ENCODE measurements around the gene MRPS26. TPM values are rescaled to one million over a fixed set of nuclear protein-coding genes. Genes with fewer than 3 reads are reported as not detected.
"Not testable (repeated sequence)": the region's sequence is repeated elsewhere in the genome, so short reads cannot be mapped to it uniquely, and the experiment has no call there.

MRPS26 gene
- total RNA-seq, 1 experiment from 2014 or later = 182 TPM

GRCh38 chr20:3014179-3014578 lies 31.7 kb upstream of the MRPS26 start:
- POLR2A ChIA-PET (ENCODE audit: unreplicated experiment) = no interaction called here
- BruUV-seq (replicated peaks) = no TSS peak

DNA sequence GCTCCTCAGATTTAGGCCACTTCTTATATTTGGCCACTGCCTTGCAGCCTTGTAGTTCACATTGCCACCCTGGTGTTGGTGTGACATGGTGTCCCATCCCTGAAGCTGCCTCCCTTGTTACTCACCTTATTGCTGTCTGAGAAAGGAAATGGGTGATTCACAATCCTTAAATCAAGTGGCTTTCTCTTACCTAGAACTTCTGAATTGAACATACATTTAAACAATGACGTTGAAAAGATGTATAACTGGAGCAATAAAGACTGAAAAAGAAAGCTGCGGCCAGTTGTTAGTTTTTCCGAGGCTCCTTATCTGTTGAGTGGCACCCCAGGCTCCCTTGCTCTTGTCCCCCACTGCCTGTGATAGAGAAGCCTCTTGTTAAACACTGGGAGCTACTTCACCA lies 31.2 kb upstream of the MRPS26 start:
- intact Hi-C loops (cut with micrococcal nuclease) = no loop called here
- H3K4me1 ChIP-seq (ENCODE audit: insufficient read depth, low read length) = peaks cover 7% of the 10 kb centered on the region; the same call in 1 of the 2 replicates
- no TSS peak for BruUV-seq (replicated peaks)
- peaks cover 16% of the 10 kb centered on the region; the same call in 1 of the 2 replicates for H3K36me3 ChIP-seq (ENCODE audit: low read depth, low read length)
- no peaks in the 10 kb centered on the region for H3K9me3 ChIP-seq (ENCODE audit: low read length)
- no peaks in the 10 kb centered on the region for H4K20me1 ChIP-seq (ENCODE audit: low read length)
- H2AFZ ChIP-seq (ENCODE audit: low read length) = no peak overlapping the region
- ATAC-seq (no peak), DNase-seq (no peak)
- H3K79me2 ChIP-seq (ENCODE audit: low read length) = no peaks in the 10 kb centered on the region
- H3F3A ChIP-seq (ENCODE audit: low read length, unreplicated experiment) = no peaks in the 10 kb centered on the region
- CTCF ChIA-PET = no interaction called here
- no peaks in the 10 kb centered on the region for H3K27me3 ChIP-seq (ENCODE audit: low read length)
- no peak overlapping the region for H3K9ac ChIP-seq (ENCODE audit: low read length)
- no peak overlapping the region for H3K4me2 ChIP-seq (ENCODE audit: low read length)
- H3K9me2 ChIP-seq (replicated peaks; ENCODE audit: low read length) = no peaks in the 10 kb centered on the region
- no peak overlapping the region for H3K27ac ChIP-seq (ENCODE audit: low read length)
- TF ChIP-seq, protein P1, sequence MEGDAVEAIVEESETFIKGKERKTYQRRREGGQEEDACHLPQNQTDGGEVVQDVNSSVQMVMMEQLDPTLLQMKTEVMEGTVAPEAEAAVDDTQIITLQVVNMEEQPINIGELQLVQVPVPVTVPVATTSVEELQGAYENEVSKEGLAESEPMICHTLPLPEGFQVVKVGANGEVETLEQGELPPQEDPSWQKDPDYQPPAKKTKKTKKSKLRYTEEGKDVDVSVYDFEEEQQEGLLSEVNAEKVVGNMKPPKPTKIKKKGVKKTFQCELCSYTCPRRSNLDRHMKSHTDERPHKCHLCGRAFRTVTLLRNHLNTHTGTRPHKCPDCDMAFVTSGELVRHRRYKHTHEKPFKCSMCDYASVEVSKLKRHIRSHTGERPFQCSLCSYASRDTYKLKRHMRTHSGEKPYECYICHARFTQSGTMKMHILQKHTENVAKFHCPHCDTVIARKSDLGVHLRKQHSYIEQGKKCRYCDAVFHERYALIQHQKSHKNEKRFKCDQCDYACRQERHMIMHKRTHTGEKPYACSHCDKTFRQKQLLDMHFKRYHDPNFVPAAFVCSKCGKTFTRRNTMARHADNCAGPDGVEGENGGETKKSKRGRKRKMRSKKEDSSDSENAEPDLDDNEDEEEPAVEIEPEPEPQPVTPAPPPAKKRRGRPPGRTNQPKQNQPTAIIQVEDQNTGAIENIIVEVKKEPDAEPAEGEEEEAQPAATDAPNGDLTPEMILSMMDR (conservative IDR thresholded peaks at IDR 0.05; ENCODE audit: low read depth, low read length) = no peak
- no peak for TF ChIP-seq EZH2 (IDR thresholded peaks at IDR 0.05; ENCODE audit: low read length, unreplicated experiment)
- TF ChIP-seq EZH2phosphoT487 (IDR thresholded peaks at IDR 0.05; ENCODE audit: borderline replicate concordance, low read length) = no peak
- POLR2A ChIA-PET (ENCODE audit: unreplicated experiment) = no interaction called here
- no peak overlapping the region for H3K4me3 ChIP-seq (ENCODE audit: low read length)

More at GRCh38 chr20:3014179-3014578, 31.7 kb upstream of the MRPS26 start:
- intact Hi-C loops (cut with micrococcal nuclease) = no loop called here
- Histone ChIP-seq H4K20me1 (ENCODE audit: low read length) (no peaks in the 10 kb centered on the region), H3K27ac (ENCODE audit: low read length) (no peak overlapping the region), H3K9me3 (ENCODE audit: low read length) (no peaks in the 10 kb centered on the region), H3K27me3 (ENCODE audit: low read length) (no peaks in the 10 kb centered on the region), H3K9ac (ENCODE audit: low read length) (no peak overlapping the region), H3F3A (ENCODE audit: low read length, unreplicated experiment) (no peaks in the 10 kb centered on the region), H3K79me2 (ENCODE audit: low read length) (no peaks in the 10 kb centered on the region), H3K9me2 (replicated peaks; ENCODE audit: low read length) (no peaks in the 10 kb centered on the region), H3K4me2 (ENCODE audit: low read length) (no peak overlapping the region), H3K36me3 (ENCODE audit: low read depth, low read length) (peaks cover 20% of the 10 kb centered on the region; the same call in 1 of the 2 replicates), H3K4me1 (ENCODE audit: insufficient read depth, low read length) (peaks cover 7% of the 10 kb centered on the region; the same call in 1 of the 2 replicates), H2AFZ (ENCODE audit: low read length) (no peak overlapping the region), H3K4me3 (ENCODE audit: low read length) (no peak overlapping the region)
- no peak for DNase-seq
- CTCF ChIA-PET = no interaction called here
- no peak for ATAC-seq
- TF ChIP-seq, protein P1 (conservative IDR thresholded peaks at IDR 0.05; ENCODE audit: low read depth, low read length) = no peak
- TF ChIP-seq EZH2phosphoT487 (IDR thresholded peaks at IDR 0.05; ENCODE audit: borderline replicate concordance, low read length) = no peak
- TF ChIP-seq EZH2 (IDR thresholded peaks at IDR 0.05; ENCODE audit: low read length, unreplicated experiment) = no peak

DNA sequence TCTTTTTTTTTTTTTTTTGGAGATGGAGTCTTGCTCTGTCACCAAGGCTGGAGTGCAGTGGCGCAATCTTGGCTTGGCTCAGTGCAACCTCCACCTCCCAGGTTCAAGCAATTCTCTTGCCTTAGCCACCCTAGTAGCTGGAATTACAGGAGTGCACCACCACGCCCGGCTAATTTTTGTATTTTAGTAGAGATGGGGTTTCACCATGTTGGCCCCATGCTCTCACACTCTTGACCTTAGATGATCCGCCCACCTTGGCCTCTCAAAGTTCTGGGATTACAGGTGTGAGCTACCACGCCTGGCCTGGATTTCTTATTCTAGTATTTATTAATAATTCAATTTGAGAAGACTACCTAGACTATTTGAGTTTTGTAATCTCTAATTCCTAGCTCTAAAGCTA lies 30.6 kb upstream of the MRPS26 start:
- H3K9ac ChIP-seq (ENCODE audit: low read length); H3K9me2 ChIP-seq (replicated peaks; ENCODE audit: low read length); H3F3A ChIP-seq (ENCODE audit: low read length, unreplicated experiment); POLR2A ChIA-PET (ENCODE audit: unreplicated experiment); ATAC-seq; CTCF ChIA-PET; H3K27ac ChIP-seq (ENCODE audit: low read length); BruUV-seq (replicated peaks); H3K4me1 ChIP-seq (ENCODE audit: insufficient read depth, low read length); H3K4me2 ChIP-seq (ENCODE audit: low read length); H2AFZ ChIP-seq (ENCODE audit: low read length); H3K4me3 ChIP-seq (ENCODE audit: low read length); intact Hi-C loops (cut with micrococcal nuclease); H3K9me3 ChIP-seq (ENCODE audit: low read length); DNase-seq; H3K79me2 ChIP-seq (ENCODE audit: low read length); H3K27me3 ChIP-seq (ENCODE audit: low read length); H4K20me1 ChIP-seq (ENCODE audit: low read length): not testable (repeated sequence)
- H3K36me3 ChIP-seq (ENCODE audit: low read depth, low read length) = peaks cover 16% of the 10 kb centered on the region; the same call in 1 of the 2 replicates

Data from PC-3 (cell line).